Measurements from ENCODE around the gene BAHD1.
A peak's percentile ranks its signal among the peaks of the same experiment; 100 is the strongest.

Gene BAHD1

DNA sequence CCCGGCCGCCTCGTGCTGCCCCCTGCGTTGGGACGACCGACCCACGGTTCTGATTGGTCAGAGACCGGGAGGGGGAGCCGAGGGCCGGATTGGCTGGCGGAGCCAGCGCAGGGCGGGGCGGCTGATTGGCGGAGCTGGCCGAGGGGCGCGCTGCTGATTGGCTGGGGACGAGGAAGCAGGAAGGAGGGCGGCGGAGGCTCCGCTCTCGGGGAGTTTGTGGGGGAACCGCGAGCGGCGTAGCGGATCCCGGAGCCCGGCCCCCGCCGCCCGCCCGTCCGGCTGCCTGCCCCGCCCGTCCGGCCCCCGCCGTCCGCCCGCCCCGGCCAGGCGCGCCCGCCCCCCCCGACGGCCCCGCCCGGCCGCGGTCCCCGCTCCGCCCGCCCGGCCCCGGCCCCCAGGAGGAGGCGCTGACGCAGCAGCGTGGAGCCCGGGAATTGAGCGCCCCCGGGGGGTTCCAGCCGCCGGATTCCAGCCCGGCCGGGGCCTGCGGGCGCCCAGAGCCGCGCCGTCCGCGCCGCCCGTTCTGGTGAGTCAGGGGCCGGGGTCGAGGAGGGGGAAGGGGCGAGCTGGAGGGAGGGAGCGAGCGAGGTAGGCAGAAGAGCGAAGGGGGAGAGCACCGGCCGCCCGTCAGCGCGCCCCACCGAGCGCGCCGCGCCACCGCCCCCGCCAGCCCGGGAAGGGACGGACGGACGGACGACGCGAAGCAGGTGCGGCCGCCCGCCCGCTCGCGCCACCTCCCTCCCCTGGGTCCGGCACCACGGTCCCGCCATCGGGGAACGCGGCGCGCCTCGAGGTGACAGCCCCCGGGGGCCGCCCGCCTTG is at the start of gene BAHD1:
Gene BAHD1, plus strand, starts transcription at position 211 of the 822 bp plus-strand sequence. CDS start 17,512 bp downstream, outside the sequence.
- no CpG with 5 or more reads among the region's 119 CpGs for WGBS (ENCODE audit: insufficient coverage, insufficient read length)
- H3K27ac ChIP-seq (ENCODE audit: low read length) = no peak within 1 kb of the TSS
- H3K4me1 ChIP-seq (ENCODE audit: control insufficient read depth, insufficient read depth, low read length) = peaks cover 20% of the 10 kb centered on the region

DNA sequence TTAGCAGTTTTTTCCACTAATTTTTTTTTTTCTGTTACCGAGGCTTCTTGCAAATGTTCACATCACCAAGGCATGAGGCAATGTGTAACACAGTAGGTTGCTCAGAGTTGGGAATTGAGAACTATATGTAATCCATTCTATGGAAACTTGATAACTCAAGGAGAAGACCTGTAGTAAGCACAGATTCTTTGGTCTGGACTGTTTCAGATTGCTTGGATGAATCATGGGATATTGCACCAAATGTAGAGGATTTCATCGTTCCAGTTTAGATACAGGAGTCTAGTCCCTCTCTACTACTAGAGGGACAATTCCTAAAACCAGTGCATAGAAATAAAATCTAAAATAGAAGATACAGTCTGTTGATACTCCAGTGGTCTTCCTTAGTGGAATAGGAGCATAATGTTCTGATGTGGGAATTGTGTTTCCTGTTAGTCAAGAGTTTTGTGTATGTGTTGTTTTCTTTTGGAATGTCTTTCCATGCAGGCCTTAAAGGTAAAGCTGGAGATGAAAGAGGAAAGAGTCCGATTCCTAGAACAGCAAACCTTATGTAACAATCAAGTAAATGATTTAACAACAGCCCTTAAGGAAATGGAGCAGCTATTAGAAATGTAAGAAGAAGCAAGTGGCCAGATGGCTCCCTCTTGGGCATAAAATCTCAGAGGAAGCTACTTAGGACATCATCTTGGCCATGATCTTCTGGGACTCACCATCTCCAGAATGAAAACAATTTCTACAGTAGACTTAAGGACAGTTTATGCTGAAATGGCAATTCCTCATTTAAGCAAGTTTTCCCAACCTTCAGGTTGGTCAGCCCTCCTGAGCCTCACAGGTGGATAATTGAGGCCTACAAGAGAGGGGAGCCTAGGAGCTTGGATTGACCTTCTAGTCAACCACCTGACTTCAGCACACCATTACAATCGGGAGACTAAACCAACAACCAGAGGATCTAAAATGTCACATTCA is 47.5 kb upstream of the BAHD1 start:
- WGBS (ENCODE audit: insufficient coverage, insufficient read length) = no CpG with 5 or more reads among the region's 4 CpGs
- no peaks in the 10 kb centered on the region for H3K9me3 ChIP-seq (ENCODE audit: control insufficient read depth, insufficient read depth, low read length)
- no peaks in the 10 kb centered on the region for H3K4me1 ChIP-seq (ENCODE audit: control insufficient read depth, insufficient read depth, low read length)
- H3K36me3 ChIP-seq (ENCODE audit: control insufficient read depth, insufficient read depth, low read length) = peaks cover 11% of the 10 kb centered on the region
- no peak for DNase-seq (ENCODE audit: low read depth, low spot score)
- H3K4me3 ChIP-seq (ENCODE audit: low read length) = no peak overlapping the region
- no peak overlapping the region for H3K27ac ChIP-seq (ENCODE audit: low read length)
- H3K27me3 ChIP-seq (ENCODE audit: control insufficient read depth, insufficient read depth, low read length) = no peaks in the 10 kb centered on the region

More for the DNA sequence above, at the start of gene BAHD1:
- DNase-seq (ENCODE audit: low read depth, low spot score) = peak; percentile 91
- no peaks in the 10 kb centered on the region for H3K9me3 ChIP-seq (ENCODE audit: control insufficient read depth, insufficient read depth, low read length)
- H3K36me3 ChIP-seq (ENCODE audit: control insufficient read depth, insufficient read depth, low read length) = no peaks in the 10 kb centered on the region; the same call in 1 of the 2 replicates
- no peaks in the 10 kb centered on the region for H3K27me3 ChIP-seq (ENCODE audit: control insufficient read depth, insufficient read depth, low read length)
- peak within 1 kb of the TSS; percentile 94 for H3K4me3 ChIP-seq (ENCODE audit: low read length)

DNA sequence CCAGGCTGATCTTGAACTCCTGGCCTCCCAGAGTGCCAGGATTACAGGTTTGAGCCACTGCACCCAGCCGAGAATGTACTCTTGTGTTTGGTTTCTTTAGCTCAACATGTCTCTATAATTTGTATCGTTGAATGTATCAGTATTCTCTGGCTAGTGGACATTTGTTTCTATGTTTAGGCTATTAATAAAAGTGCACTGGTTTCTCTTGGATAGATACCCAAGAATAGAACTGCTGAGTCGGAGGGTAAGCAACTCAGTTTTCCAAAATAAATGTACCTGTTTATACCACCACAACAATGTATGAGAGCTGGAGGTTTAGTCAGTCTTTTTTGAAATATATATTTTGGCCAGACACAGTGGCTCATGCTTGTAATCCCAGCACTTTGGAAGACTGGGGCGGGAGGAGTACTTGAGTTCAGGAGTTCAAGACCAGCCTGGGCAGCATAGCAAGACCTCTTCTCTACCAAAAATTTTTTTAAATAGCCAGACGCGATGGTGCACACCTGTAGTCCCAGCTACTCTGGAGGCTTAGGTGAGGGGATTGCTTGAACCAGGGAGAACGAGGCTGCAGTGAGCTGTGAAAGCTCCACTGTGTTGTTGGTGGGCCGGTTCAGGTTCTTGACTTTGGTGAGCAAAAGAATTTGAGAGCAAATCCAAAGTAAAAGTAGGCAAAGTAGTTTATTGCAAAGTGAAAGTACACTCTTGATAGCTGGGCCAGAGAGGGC is 42.9 kb upstream of the BAHD1 start:
- Histone ChIP-seq H3K27ac (ENCODE audit: low read length) (no peak overlapping the region), H3K4me1 (ENCODE audit: control insufficient read depth, insufficient read depth, low read length) (no peaks in the 10 kb centered on the region), H3K4me3 (ENCODE audit: low read length) (no peak overlapping the region), H3K36me3 (ENCODE audit: control insufficient read depth, insufficient read depth, low read length) (no peaks in the 10 kb centered on the region; the same call in 1 of the 2 replicates), H3K27me3 (ENCODE audit: control insufficient read depth, insufficient read depth, low read length) (no peaks in the 10 kb centered on the region), H3K9me3 (ENCODE audit: control insufficient read depth, insufficient read depth, low read length) (no peaks in the 10 kb centered on the region)
- WGBS (ENCODE audit: insufficient coverage, insufficient read length) = no CpG with 5 or more reads among the region's 8 CpGs
- no peak for DNase-seq (ENCODE audit: low read depth, low spot score)

DNA sequence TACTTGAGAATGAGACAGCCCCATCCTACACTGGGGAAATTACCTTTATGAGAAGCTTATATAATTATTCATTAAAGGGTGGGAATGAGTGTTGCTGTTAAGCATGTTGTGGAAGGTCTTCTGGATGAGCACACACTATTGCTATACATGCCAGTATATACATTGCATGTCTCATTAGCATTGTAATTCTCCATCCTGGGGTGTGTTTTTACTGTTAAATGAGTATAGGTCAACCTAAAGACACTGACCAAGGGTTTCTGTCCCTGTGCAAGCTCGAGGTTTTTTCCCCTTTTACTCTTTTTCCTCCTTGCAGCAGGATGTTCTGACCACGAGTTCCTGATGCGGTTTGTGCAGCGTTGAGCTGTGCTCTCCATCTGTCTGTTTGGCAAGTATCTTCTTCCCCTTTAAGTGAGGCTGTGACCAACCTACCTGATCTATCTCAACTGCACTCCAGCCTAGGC is 42.3 kb upstream of the BAHD1 start:
- H3K36me3 ChIP-seq (ENCODE audit: control insufficient read depth, insufficient read depth, low read length) = no peaks in the 10 kb centered on the region; the same call in 1 of the 2 replicates
- H3K9me3 ChIP-seq (ENCODE audit: control insufficient read depth, insufficient read depth, low read length) = no peaks in the 10 kb centered on the region
- no CpG with 5 or more reads among the region's 4 CpGs for WGBS (ENCODE audit: insufficient coverage, insufficient read length)
- H3K27me3 ChIP-seq (ENCODE audit: control insufficient read depth, insufficient read depth, low read length) = no peaks in the 10 kb centered on the region
- DNase-seq (ENCODE audit: low read depth, low spot score) = no peak
- H3K4me1 ChIP-seq (ENCODE audit: control insufficient read depth, insufficient read depth, low read length) = no peaks in the 10 kb centered on the region
- no peak overlapping the region for H3K4me3 ChIP-seq (ENCODE audit: low read length)
- H3K27ac ChIP-seq (ENCODE audit: low read length) = no peak overlapping the region

DNA sequence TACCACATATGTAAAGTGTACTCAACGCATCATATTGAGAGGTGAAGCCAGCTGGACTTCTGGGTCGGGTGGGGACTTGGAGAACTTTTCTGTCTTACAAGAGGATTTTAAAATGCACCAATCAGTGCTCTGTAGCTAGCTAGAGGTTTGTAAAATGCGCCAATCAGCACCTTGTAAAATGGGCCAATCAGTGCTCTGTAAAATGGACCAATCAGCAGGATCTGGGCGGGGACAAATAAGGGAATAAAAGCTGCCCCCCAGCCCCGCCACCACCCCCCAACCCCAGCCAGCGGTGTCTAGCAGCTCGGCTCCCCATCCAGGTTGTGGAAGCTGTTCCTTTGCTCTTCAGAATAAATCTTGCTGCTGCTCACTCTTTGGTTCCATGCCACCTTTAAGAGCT is 41.4 kb upstream of the BAHD1 start:
- no peaks in the 10 kb centered on the region for H3K27me3 ChIP-seq (ENCODE audit: control insufficient read depth, insufficient read depth, low read length)
- no peak overlapping the region for H3K27ac ChIP-seq (ENCODE audit: low read length)
- H3K4me1 ChIP-seq (ENCODE audit: control insufficient read depth, insufficient read depth, low read length) = no peaks in the 10 kb centered on the region
- no peaks in the 10 kb centered on the region for H3K9me3 ChIP-seq (ENCODE audit: control insufficient read depth, insufficient read depth, low read length)
- WGBS (ENCODE audit: insufficient coverage, insufficient read length) = no CpG with 5 or more reads among the region's 7 CpGs
- H3K36me3 ChIP-seq (ENCODE audit: control insufficient read depth, insufficient read depth, low read length) = no peaks in the 10 kb centered on the region
- no peak for DNase-seq (ENCODE audit: low read depth, low spot score)
- no peak overlapping the region for H3K4me3 ChIP-seq (ENCODE audit: low read length)

DNA sequence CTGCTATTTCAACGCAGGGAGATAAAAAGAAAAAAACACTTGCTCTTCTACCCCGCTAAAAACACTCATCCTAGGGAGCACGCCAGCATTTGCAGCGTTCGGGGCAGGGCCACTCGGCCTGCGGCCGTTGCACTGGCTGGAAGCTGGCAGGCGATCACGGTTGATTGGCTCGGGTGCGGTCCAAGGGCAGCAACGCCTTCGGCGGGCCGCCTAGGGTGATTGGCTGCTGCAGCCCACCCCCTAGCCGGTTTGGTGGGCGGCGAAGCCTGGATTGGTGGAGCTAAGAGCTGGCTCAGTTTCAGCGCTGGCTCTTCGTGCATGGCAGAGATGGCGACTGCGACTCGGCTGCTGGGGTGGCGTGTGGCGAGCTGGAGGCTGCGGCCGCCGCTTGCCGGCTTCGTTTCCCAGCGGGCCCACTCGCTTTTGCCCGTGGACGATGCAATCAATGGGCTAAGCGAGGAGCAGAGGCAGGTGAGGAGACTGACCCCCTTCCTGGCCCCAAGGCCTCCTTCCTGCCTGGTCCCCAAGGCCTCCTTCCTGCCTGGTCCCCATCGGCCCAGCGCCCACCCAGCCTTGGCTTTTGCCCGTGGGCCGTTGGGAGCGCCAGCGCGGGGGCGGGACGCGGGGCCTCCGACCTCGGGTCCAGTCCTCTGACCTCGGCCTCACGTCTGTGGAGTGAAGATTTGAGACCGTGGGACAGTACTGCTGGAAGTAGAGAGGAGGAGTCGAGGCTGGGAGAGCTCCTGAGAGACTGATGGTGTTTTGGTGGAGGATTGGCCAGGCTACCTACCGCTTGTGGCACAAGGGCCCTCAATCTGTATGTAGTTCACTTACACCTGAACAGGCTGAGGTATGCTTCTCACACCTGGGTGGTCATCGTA is 35.0 kb upstream of the BAHD1 start, which contains the start of gene IVD:
Gene IVD, plus strand, starts transcription at position 295 of the 881 bp plus-strand sequence. Its CDS starts 33 bp downstream, at position 328.
- Histone ChIP-seq H3K36me3 (ENCODE audit: control insufficient read depth, insufficient read depth, low read length) (peaks cover 17% of the 10 kb centered on the region), H3K4me3 (ENCODE audit: low read length) (peak within 1 kb of the TSS; percentile 87), H3K4me1 (ENCODE audit: control insufficient read depth, insufficient read depth, low read length) (no peaks in the 10 kb centered on the region), H3K27ac (ENCODE audit: low read length) (no peak within 1 kb of the TSS), H3K27me3 (ENCODE audit: control insufficient read depth, insufficient read depth, low read length) (no peaks in the 10 kb centered on the region), H3K9me3 (ENCODE audit: control insufficient read depth, insufficient read depth, low read length) (no peaks in the 10 kb centered on the region)
- peak; percentile 84 for DNase-seq (ENCODE audit: low read depth, low spot score)
- no CpG with 5 or more reads among the region's 54 CpGs for WGBS (ENCODE audit: insufficient coverage, insufficient read length)

DNA sequence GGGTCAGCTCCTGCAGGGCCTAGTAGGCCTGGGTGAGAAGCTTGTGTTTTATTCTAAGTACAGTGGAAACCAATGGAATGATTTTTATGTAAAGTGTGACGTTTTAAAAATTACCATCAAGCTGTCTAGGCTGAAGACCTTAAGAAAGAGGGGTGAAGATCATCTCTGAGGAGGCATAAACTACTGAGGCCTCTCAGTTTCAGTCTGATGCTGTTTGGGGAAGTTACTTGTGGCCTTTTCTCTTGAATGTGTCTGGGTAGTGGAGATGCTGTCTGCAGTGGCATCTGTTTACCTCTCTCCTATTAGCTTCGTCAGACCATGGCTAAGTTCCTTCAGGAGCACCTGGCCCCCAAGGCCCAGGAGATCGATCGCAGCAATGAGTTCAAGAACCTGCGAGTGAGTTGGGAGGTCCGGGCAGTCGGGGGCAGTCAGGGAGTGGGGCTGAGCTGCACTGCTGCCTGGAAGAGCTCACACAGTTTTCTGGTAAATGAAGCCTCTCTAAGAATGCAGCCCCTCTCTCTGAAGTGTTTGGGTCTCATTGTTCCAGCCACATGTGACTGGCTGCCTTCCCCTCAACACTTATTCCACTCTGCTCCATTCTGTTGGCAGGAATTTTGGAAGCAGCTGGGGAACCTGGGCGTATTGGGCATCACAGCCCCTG is 33.3 kb upstream of the BAHD1 start:
- no peak overlapping the region for H3K4me3 ChIP-seq (ENCODE audit: low read length)
- no peak for DNase-seq (ENCODE audit: low read depth, low spot score)

GRCh38 chr15:40409366-40409765 is 31.4 kb upstream of the BAHD1 start:
- Histone ChIP-seq H3K36me3 (ENCODE audit: control insufficient read depth, insufficient read depth, low read length) (peaks cover 46% of the 10 kb centered on the region), H3K9me3 (ENCODE audit: control insufficient read depth, insufficient read depth, low read length) (no peaks in the 10 kb centered on the region), H3K4me3 (ENCODE audit: low read length) (no peak overlapping the region), H3K27ac (ENCODE audit: low read length) (no peak overlapping the region), H3K4me1 (ENCODE audit: control insufficient read depth, insufficient read depth, low read length) (no peaks in the 10 kb centered on the region), H3K27me3 (ENCODE audit: control insufficient read depth, insufficient read depth, low read length) (no peaks in the 10 kb centered on the region)
- no CpG with 5 or more reads among the region's 3 CpGs for WGBS (ENCODE audit: insufficient coverage, insufficient read length)
- DNase-seq (ENCODE audit: low read depth, low spot score) = no peak

More for the DNA sequence above, 33.3 kb upstream of the BAHD1 start:
- H3K27me3 ChIP-seq (ENCODE audit: control insufficient read depth, insufficient read depth, low read length) = no peaks in the 10 kb centered on the region
- H3K27ac ChIP-seq (ENCODE audit: low read length) = no peak overlapping the region
- H3K36me3 ChIP-seq (ENCODE audit: control insufficient read depth, insufficient read depth, low read length) = peaks cover 32% of the 10 kb centered on the region
- H3K9me3 ChIP-seq (ENCODE audit: control insufficient read depth, insufficient read depth, low read length) = no peaks in the 10 kb centered on the region
- H3K4me1 ChIP-seq (ENCODE audit: control insufficient read depth, insufficient read depth, low read length) = no peaks in the 10 kb centered on the region
- WGBS (ENCODE audit: insufficient coverage, insufficient read length) = no CpG with 5 or more reads among the region's 8 CpGs

- Histone ChIP-seq H3K27me3 (ENCODE audit: control insufficient read depth, insufficient read depth, low read length) (no peaks in the 10 kb centered on the region), H3K9me3 (ENCODE audit: control insufficient read depth, insufficient read depth, low read length) (no peaks in the 10 kb centered on the region), H3K4me1 (ENCODE audit: control insufficient read depth, insufficient read depth, low read length) (no peaks in the 10 kb centered on the region), H3K36me3 (ENCODE audit: control insufficient read depth, insufficient read depth, low read length) (peaks cover 56% of the 10 kb centered on the region), H3K4me3 (ENCODE audit: low read length) (no peak overlapping the region), H3K27ac (ENCODE audit: low read length) (no peak overlapping the region)
- no peak for DNase-seq (ENCODE audit: low read depth, low spot score)
- WGBS (ENCODE audit: insufficient coverage, insufficient read length) = no CpG with 5 or more reads among the region's 11 CpGs
Measured at GRCh38 chr15:40410476-40410875, 30.3 kb upstream of the BAHD1 start.
